Measurements from ENCODE around the gene CCDC178. TPM values are rescaled to one million over a fixed set of nuclear protein-coding genes. Genes with fewer than 3 reads are reported as not detected.

Gene CCDC178
- total and polyA plus RNA-seq, 10 donors: 4.0 to 17.4 (median 8.0) TPM

GRCh38 chr18:32918692-32919250 is 521.8 kb downstream of the CCDC178 start:
- TF ChIP-seq POLR2AphosphoS5 (IDR thresholded peaks at IDR 0.05) (no peak), CTCF (IDR thresholded peaks at IDR 0.05 in 8 of 11, conservative IDR thresholded peaks at IDR 0.05 in 3 of 11) (no peak), POLR2A (IDR thresholded peaks at IDR 0.05) (no peak)
- H3K27me3 ChIP-seq (replicated peaks in 1 of 7): no peaks in the 10 kb centered on the region
- DNase-seq: no peak
- intact Hi-C loops (cut with DNase I; ENCODE audit: low total_unique reads): no loop called here
- H3K4me1 ChIP-seq: peaks cover 0 to 27% (median 7%) of the 10 kb centered on the region in 6 donors
- no peak overlapping the region for H3K4me3 ChIP-seq
- H3K36me3 ChIP-seq: no peaks in the 10 kb centered on the region
- H3K27ac ChIP-seq: no peak overlapping the region
- WGBS, 5 donors: 60 to 74% (median 68%) methylated on average over 5 of the region's 5 CpGs
- H3K9me3 ChIP-seq: no peaks in the 10 kb centered on the region

GRCh38 chr18:32915516-32915915 is 525.0 kb downstream of the CCDC178 start:
- H3K27me3 ChIP-seq (replicated peaks in 1 of 7): no peaks in the 10 kb centered on the region
- H3K27ac ChIP-seq: no peak overlapping the region
- WGBS, 5 donors: 70 to 88% (median 77%) methylated on average over 1 of the region's 1 CpG
- DNase-seq: no peak
- intact Hi-C loops (cut with DNase I; ENCODE audit: low total_unique reads): no loop called here
- H3K4me1 ChIP-seq: peaks cover 0 to 22% (median 5%) of the 10 kb centered on the region in 6 donors
- H3K36me3 ChIP-seq: no peaks in the 10 kb centered on the region
- H3K4me3 ChIP-seq: no peak overlapping the region
- no peaks in the 10 kb centered on the region for H3K9me3 ChIP-seq
- no peak for TF ChIP-seq POLR2A (IDR thresholded peaks at IDR 0.05)

GRCh38 chr18:32911660-32912284 is 528.7 kb downstream of the CCDC178 start:
- H3K4me3 ChIP-seq: no peak overlapping the region
- TF ChIP-seq CTCF (IDR thresholded peaks at IDR 0.05 in 8 of 11, conservative IDR thresholded peaks at IDR 0.05 in 3 of 11): no peak
- no peak overlapping the region for H3K27ac ChIP-seq
- peaks cover 6 to 28% (median 12%) of the 10 kb centered on the region in 6 donors for H3K4me1 ChIP-seq
- 87 to 92% (median 90%) methylated on average over 3 of the region's 3 CpGs for WGBS, 5 donors
- intact Hi-C loops (cut with DNase I; ENCODE audit: low total_unique reads): no loop called here
- DNase-seq: no peak
- no peaks in the 10 kb centered on the region for H3K27me3 ChIP-seq (replicated peaks in 1 of 7)
- no peaks in the 10 kb centered on the region for H3K36me3 ChIP-seq
- no peaks in the 10 kb centered on the region for H3K9me3 ChIP-seq

- 62 to 76% (median 74%) methylated on average over 5 of the region's 5 CpGs for WGBS, 5 donors
- no peak for TF ChIP-seq POLR2AphosphoS5 (IDR thresholded peaks at IDR 0.05)
- TF ChIP-seq CTCF (IDR thresholded peaks at IDR 0.05 in 8 of 11, conservative IDR thresholded peaks at IDR 0.05 in 3 of 11): no peak
- no peak for TF ChIP-seq POLR2A (IDR thresholded peaks at IDR 0.05)
- intact Hi-C loops (cut with DNase I; ENCODE audit: low total_unique reads): no loop called here
These were observed 529.7 kb downstream of the CCDC178 start for GRCh38 chr18:32910694-32911296.

More at GRCh38 chr18:32910694-32911296, 529.7 kb downstream of the CCDC178 start:
- Histone ChIP-seq H3K27me3 (replicated peaks in 1 of 7) (no peaks in the 10 kb centered on the region), H3K27ac (no peak overlapping the region), H3K9me3 (no peaks in the 10 kb centered on the region), H3K36me3 (no peaks in the 10 kb centered on the region), H3K4me1 (peaks cover 6 to 28% (median 12%) of the 10 kb centered on the region in 6 donors), H3K4me3 (no peak overlapping the region)
- no peak for DNase-seq
